Hepatocyte (in vitro differentiated cells): ENCODE data around the gene PLXNC1. TPM values are rescaled to one million over a fixed set of nuclear protein-coding genes. Genes with fewer than 3 reads are reported as not detected.

Experiments
- DNase-seq: peaks from one replicate; pipeline ENCODE4 v3.0.0-alpha.2; 2016; ENCODE audit warnings: low spot score
- H2AFZ ChIP-seq: fragments of 200-600 bp; sonication (generic); 2 replicates; pipeline ENCODE4 v1.6.0; 2016; ENCODE audit warnings: antibody characterized with exemption, mild to moderate bottlenecking
- H3K27ac ChIP-seq: fragments of 200-600 bp; sonication (generic); 2 replicates; pipeline ENCODE4 v1.5.1; 2016; ENCODE audit warnings: mild to moderate bottlenecking
- H3K27me3 ChIP-seq: fragments of 200-600 bp; sonication (generic); 2 replicates; pipeline ENCODE4 v1.6.1; 2016
- H3K36me3 ChIP-seq: fragments of 200-600 bp; sonication (generic); replicated peaks from 2 replicates; pipeline ENCODE4 v1.5.1; 2016; ENCODE audit warnings: low read depth; ENCODE audit not compliant: insufficient read depth
- H3K4me1 ChIP-seq: fragments of 200-600 bp; sonication (generic); 2 replicates; pipeline ENCODE4 v1.5.1; 2016; ENCODE audit warnings: mild to moderate bottlenecking, moderate library complexity; ENCODE audit not compliant: insufficient read depth
- H3K4me2 ChIP-seq: fragments of 200-600 bp; sonication (generic); 2 replicates; pipeline ENCODE4 v1.6.0; 2016
- H3K4me3 ChIP-seq: fragments of 200-600 bp; sonication (generic); 2 replicates; pipeline ENCODE4 v1.5.1; 2016; ENCODE audit warnings: mild to moderate bottlenecking
- H3K79me2 ChIP-seq: fragments of 200-600 bp; sonication (generic); 2 replicates; pipeline ENCODE4 v1.6.0; 2017; ENCODE audit warnings: mild to moderate bottlenecking
- H3K9me2 ChIP-seq: fragments of 200-600 bp; sonication (generic); replicated peaks from 2 replicates; pipeline ENCODE4 v1.6.0; 2017; ENCODE audit warnings: mild to moderate bottlenecking; ENCODE audit not compliant: insufficient read depth
- H3K9me3 ChIP-seq: fragments of 200-600 bp; sonication (generic); 2 replicates; pipeline ENCODE4 v1.5.1; 2016; ENCODE audit warnings: low read depth, mild to moderate bottlenecking
- H4K20me1 ChIP-seq: fragments of 200-600 bp; sonication (generic); 2 replicates; pipeline ENCODE4 v1.6.0; 2016; ENCODE audit warnings: mild to moderate bottlenecking; ENCODE audit not compliant: insufficient read depth, poor library complexity, severe bottlenecking
- CTCF ChIP-seq: fragments of 200-600 bp; sonication (generic); IDR thresholded peaks from 2 replicates; pipeline ENCODE4 v1.5.1; 2016; ENCODE audit warnings: antibody characterized with exemption, mild to moderate bottlenecking; ENCODE audit not compliant: poor library complexity
- EZH2 ChIP-seq: fragments of 200-600 bp; sonication (generic); IDR thresholded peaks from 2 replicates; pipeline ENCODE4 v1.6.1; 2016; ENCODE audit warnings: antibody characterized with exemption, mild to moderate bottlenecking, borderline replicate concordance
- EZH2phosphoT487 ChIP-seq: fragments of 200-600 bp; sonication (generic); IDR thresholded peaks from one replicate; pipeline ENCODE4 v1.6.1; 2018; ENCODE audit warnings: antibody characterized with exemption, mild to moderate bottlenecking, low read depth, moderate library complexity; ENCODE audit not compliant: unreplicated experiment, severe bottlenecking
- WGBS: methylation state at CpG from one replicate; pipeline ENCODE4 v1.1.6; 2016; ENCODE audit warnings: low lambda C conversion rate; ENCODE audit errors: missing lambda C conversion rate; 5-methylcytosine and 5-hydroxymethylcytosine counted together
- polyA plus RNA-seq: library from polyadenylated mRNA; unstranded; fragments of >200 nt; fragmentation: Nextera tagmentation; extraction: Ambion mirVana; gene quantifications from 2 replicates; pipeline ENCODE4 v1.2.1, GENCODE V29; 2016
- total RNA-seq: library from RNA; depleted of rRNA; stranded (reverse); fragments of >200 nt; gene quantifications from 2 replicates; pipeline ENCODE4 v1.2.3, GENCODE V29; 2014

PLXNC1 gene
- total and polyA plus RNA-seq, 2 experiments from 2014 or later: 6.7 to 23.2 TPM

GRCh38 chr12:94284859-94285258, 136.5 kb downstream of the PLXNC1 start:
- H3K79me2 ChIP-seq: no peaks in the 10 kb centered on the region
- H3K36me3 ChIP-seq: no peaks in the 10 kb centered on the region
- H3K4me2 ChIP-seq: no peak overlapping the region
- no peak overlapping the region for H2AFZ ChIP-seq
- no peaks in the 10 kb centered on the region for H3K9me2 ChIP-seq
- no peak overlapping the region for H3K27ac ChIP-seq
- no peaks in the 10 kb centered on the region for H3K9me3 ChIP-seq
- TF ChIP-seq EZH2phosphoT487 (no peak), CTCF (no peak), EZH2 (no peak)
- H3K4me3 ChIP-seq: no peak overlapping the region
- 88% methylated on average over 2 of the region's 2 CpGs for WGBS
- H3K27me3 ChIP-seq: peaks cover 35% of the 10 kb centered on the region
- no peaks in the 10 kb centered on the region for H4K20me1 ChIP-seq
- H3K4me1 ChIP-seq: peaks cover 18% of the 10 kb centered on the region
- no peak for DNase-seq

- H3K27me3 ChIP-seq: peaks cover 30% of the 10 kb centered on the region
- no peak overlapping the region for H3K27ac ChIP-seq
- 28% methylated on average over 8 of the region's 8 CpGs for WGBS
- TF ChIP-seq EZH2phosphoT487 (peak; percentile 88), EZH2 (no peak), CTCF (no peak)
- DNase-seq: no peak
- H3K9me2 ChIP-seq: no peaks in the 10 kb centered on the region
- no peak overlapping the region for H3K4me3 ChIP-seq
- no peak overlapping the region for H2AFZ ChIP-seq
- H3K4me2 ChIP-seq: no peak overlapping the region
- no peaks in the 10 kb centered on the region for H4K20me1 ChIP-seq
- no peaks in the 10 kb centered on the region for H3K9me3 ChIP-seq
- H3K79me2 ChIP-seq: no peaks in the 10 kb centered on the region
- no peaks in the 10 kb centered on the region for H3K36me3 ChIP-seq
- H3K4me1 ChIP-seq: peaks cover 18% of the 10 kb centered on the region
These were observed 137.7 kb downstream of the PLXNC1 start for GRCh38 chr12:94285943-94286582.

- no peak overlapping the region for H3K27ac ChIP-seq
- peaks cover 28% of the 10 kb centered on the region for H3K27me3 ChIP-seq
- H2AFZ ChIP-seq: no peak overlapping the region
- H3K36me3 ChIP-seq: no peaks in the 10 kb centered on the region
- 52% methylated on average over 4 of the region's 4 CpGs for WGBS
- no peaks in the 10 kb centered on the region for H3K79me2 ChIP-seq
- H3K4me1 ChIP-seq: peaks cover 18% of the 10 kb centered on the region
- H3K9me2 ChIP-seq: no peaks in the 10 kb centered on the region
- TF ChIP-seq EZH2phosphoT487 (no peak), EZH2 (no peak), CTCF (no peak)
- no peak overlapping the region for H3K4me3 ChIP-seq
- H3K9me3 ChIP-seq: no peaks in the 10 kb centered on the region
- no peak overlapping the region for H3K4me2 ChIP-seq
- no peak for DNase-seq
- H4K20me1 ChIP-seq: no peaks in the 10 kb centered on the region
These were observed 138.3 kb downstream of the PLXNC1 start for GRCh38 chr12:94286583-94287244.
